Endothelial cell of umbilical vein (primary cell): Measurements from ENCODE around the gene CHST14. TPM values are rescaled to one million over a fixed set of nuclear protein-coding genes. Genes with fewer than 3 reads are reported as not detected.
A peak's percentile ranks its signal among the peaks of the same experiment; 100 is the strongest.

ENCODE experiments used
- BruUV-seq: library from RNA; stranded (reverse); fragments of 400-500 nt; replicated peaks from 2 replicates; lab custom pipeline; 2021; lab: Mats Ljungman, UMichigan
- CTCF ChIA-PET: fragments of 300-600, 350-600 bp; sonication (Branson Sonifier 250); formaldehyde crosslinking; loops from one replicate; lab custom pipeline; 2021; ENCODE audit warnings: antibody characterized with exemption, inconsistent platforms; lab: Charles Lee
- POLR2A ChIA-PET: fragments of 300-600, 350-600 bp; sonication (Branson Sonifier 250); formaldehyde crosslinking; loops from one replicate; lab custom pipeline; 2021; ENCODE audit warnings: antibody characterized with exemption, inconsistent platforms; lab: Charles Lee
- DNase-seq: peaks from one replicate; pipeline ENCODE4 v3.0.0-alpha.2; 2011; ENCODE audit warnings: low read depth, low spot score
- FAIRE-seq: peaks from 2 replicates; lab custom pipeline; 2011; peaks lifted over from hg19 to GRCh38; lab: Jason Lieb, UNC
- H2AFZ ChIP-seq: 2 replicates; pipeline ENCODE4 v1.6.0; 2012; ENCODE audit warnings: low read depth, low read length, control low read depth, inconsistent platforms
- H3K27ac ChIP-seq: 2 replicates; pipeline ENCODE4 v1.5.1; 2011; ENCODE audit warnings: low read depth, mild to moderate bottlenecking, control low read depth, low read length, moderate library complexity; ENCODE audit not compliant: insufficient read depth
- H3K27me3 ChIP-seq, 2 experiments: 2 replicates each; pipeline versions ENCODE4 v1.6.0 to v1.6.1; 2011; ENCODE audit warnings: low read length in 2 of 2, mixed read lengths in 1 of 2; ENCODE audit not compliant: control insufficient read depth in 2 of 2, insufficient read depth in 2 of 2
- H3K36me3 ChIP-seq, 2 experiments: 2 replicates in 1 of 2; 3 replicates in 1 of 2; pipeline ENCODE4 v1.5.1; 2011; ENCODE audit warnings: low read length in 2 of 2, mild to moderate bottlenecking in 1 of 2, moderate library complexity in 1 of 2; ENCODE audit not compliant: control insufficient read depth in 2 of 2, insufficient read depth in 2 of 2; ENCODE audit errors: extremely low read depth in 1 of 2
- H3K4me1 ChIP-seq: 3 replicates; pipeline ENCODE4 v1.5.1; 2011; ENCODE audit warnings: mild to moderate bottlenecking, low read length; ENCODE audit not compliant: control insufficient read depth, insufficient read depth; ENCODE audit errors: extremely low read depth
- H3K4me2 ChIP-seq: 2 replicates; pipeline ENCODE4 v1.6.1; 2011; ENCODE audit warnings: low read length, control low read depth, mixed read lengths; ENCODE audit not compliant: insufficient read depth
- H3K4me3 ChIP-seq, 3 experiments: fragments of 200-600 bp in 1 of 3; sonication (generic), shearing (Covaris generic) in 1 of 3; replicated peaks in 1 of 3; 2 replicates each; pipeline ENCODE4 v1.5.1; 2011 to 2016; ENCODE audit warnings: control low read depth in 3 of 3, low read length in 3 of 3, mild to moderate bottlenecking in 2 of 3, inconsistent platforms in 1 of 3, low read depth in 1 of 3, moderate library complexity in 1 of 3; ENCODE audit not compliant: insufficient read depth in 1 of 3
- H3K79me2 ChIP-seq: 2 replicates; pipeline ENCODE4 v1.6.0; 2012; ENCODE audit warnings: low read length, inconsistent platforms; ENCODE audit not compliant: control insufficient read depth, insufficient read depth
- H3K9ac ChIP-seq: replicated peaks from 2 replicates; pipeline ENCODE3; 2011; ENCODE audit warnings: low read length, control low read depth; ENCODE audit not compliant: insufficient read depth; ENCODE audit errors: extremely low read depth
- H3K9me1 ChIP-seq: replicated peaks from 3 replicates; pipeline ENCODE4 v1.6.0; 2011; ENCODE audit warnings: mild to moderate bottlenecking, low read length; ENCODE audit not compliant: control insufficient read depth, insufficient read depth; ENCODE audit errors: extremely low read depth
- H3K9me3 ChIP-seq: replicated peaks from 2 replicates; pipeline ENCODE4 v1.5.1; 2012; ENCODE audit warnings: low read length, inconsistent platforms; ENCODE audit not compliant: control insufficient read depth, insufficient read depth
- H4K20me1 ChIP-seq: replicated peaks from 2 replicates; pipeline ENCODE3; 2011; ENCODE audit warnings: mild to moderate bottlenecking, low read length; ENCODE audit not compliant: control insufficient read depth, insufficient read depth; ENCODE audit errors: extremely low read depth
- CTCF ChIP-seq, 2 donors: IDR thresholded peaks; 1 replicate in 1 of 2; 2 replicates in 1 of 2; pipeline ENCODE4 v1.5.1; 2011; ENCODE audit warnings: low read length in 2 of 2, mild to moderate bottlenecking in 2 of 2, moderate library complexity in 2 of 2, control low read depth in 1 of 2, inconsistent platforms in 1 of 2, low read depth in 1 of 2; ENCODE audit not compliant: insufficient read depth in 1 of 2; ENCODE audit errors: extremely low read depth in 1 of 2
- EZH2 ChIP-seq: IDR thresholded peaks from 2 replicates; pipeline ENCODE4 v1.6.1; 2012; ENCODE audit warnings: borderline replicate concordance, low read depth, mild to moderate bottlenecking, moderate library complexity, low read length, inconsistent platforms; ENCODE audit not compliant: severe bottlenecking
- FOS ChIP-seq: IDR thresholded peaks from 2 replicates; pipeline ENCODE4 v1.6.1; 2011; ENCODE audit warnings: mild to moderate bottlenecking, low read length, moderate library complexity, borderline replicate concordance; ENCODE audit not compliant: insufficient read depth
- GATA2 ChIP-seq: IDR thresholded peaks from 2 replicates; pipeline ENCODE4 v1.7.0; 2011; ENCODE audit warnings: low read depth, mild to moderate bottlenecking, moderate library complexity, mixed read lengths, low read length; ENCODE audit not compliant: insufficient read length, insufficient read depth
- JUN ChIP-seq: IDR thresholded peaks from 2 replicates; pipeline ENCODE4 v1.6.1; 2011; ENCODE audit warnings: borderline replicate concordance, low read depth; ENCODE audit not compliant: insufficient read length, insufficient read depth
- MYC ChIP-seq: IDR thresholded peaks from one replicate; pipeline ENCODE4 v1.6.1; 2011; ENCODE audit warnings: mild to moderate bottlenecking, low read depth, low read length
- POLR2A ChIP-seq: IDR thresholded peaks from 2 replicates; pipeline ENCODE4 v1.6.1; 2012; ENCODE audit warnings: low read depth, mild to moderate bottlenecking, control low read depth, low read length
- POLR2AphosphoS5 ChIP-seq: IDR thresholded peaks from 2 replicates; pipeline ENCODE4 v1.6.1; 2012; ENCODE audit warnings: low read depth, mild to moderate bottlenecking, control low read depth, low read length, moderate library complexity; ENCODE audit not compliant: insufficient read depth
- dilution Hi-C: fragments of 300-500 bp; cut with MboI; formaldehyde crosslinking; loops from one replicate; pipeline ENCODE4 v1.15.0; 2019; ENCODE audit warnings: low sequenced_read_pairs; ENCODE audit not compliant: extremely low pct_ligation_motif_present
- intact Hi-C: fragments of 100-400 bp; cut with micrococcal nuclease; formaldehyde crosslinking; loops from one replicate; pipeline ENCODE4 v1.10.0; 2022
- polyA plus RNA-seq, 4 experiments: library from polyadenylated mRNA; depleted of rRNA in 3 of 4; stranded (reverse) in 3 of 4; unstranded in 1 of 4; fragments of >200 nt; gene quantifications; 2 replicates each; pipeline versions ENCODE4 v1.2.1 to v1.2.3, GENCODE V29; 2011 to 2012; ENCODE audit warnings: missing spikeins in 1 of 4
- total RNA-seq: library from RNA; stranded (reverse); gene quantifications from 2 replicates; pipeline ENCODE4 v1.2.3, GENCODE V29; 2021
- TF ChIP-seq, protein P1 (sequence below): IDR thresholded peaks from 2 replicates; pipeline ENCODE4 v1.6.1; 2011; ENCODE audit not compliant: insufficient read depth, insufficient read length

The CHST14 gene
- total and polyA plus RNA-seq, 2 donors (not counting 3 experiments of a cell fraction or from before 2014, with no cell fraction given), result 35.1 to 49.2 TPM

DNA sequence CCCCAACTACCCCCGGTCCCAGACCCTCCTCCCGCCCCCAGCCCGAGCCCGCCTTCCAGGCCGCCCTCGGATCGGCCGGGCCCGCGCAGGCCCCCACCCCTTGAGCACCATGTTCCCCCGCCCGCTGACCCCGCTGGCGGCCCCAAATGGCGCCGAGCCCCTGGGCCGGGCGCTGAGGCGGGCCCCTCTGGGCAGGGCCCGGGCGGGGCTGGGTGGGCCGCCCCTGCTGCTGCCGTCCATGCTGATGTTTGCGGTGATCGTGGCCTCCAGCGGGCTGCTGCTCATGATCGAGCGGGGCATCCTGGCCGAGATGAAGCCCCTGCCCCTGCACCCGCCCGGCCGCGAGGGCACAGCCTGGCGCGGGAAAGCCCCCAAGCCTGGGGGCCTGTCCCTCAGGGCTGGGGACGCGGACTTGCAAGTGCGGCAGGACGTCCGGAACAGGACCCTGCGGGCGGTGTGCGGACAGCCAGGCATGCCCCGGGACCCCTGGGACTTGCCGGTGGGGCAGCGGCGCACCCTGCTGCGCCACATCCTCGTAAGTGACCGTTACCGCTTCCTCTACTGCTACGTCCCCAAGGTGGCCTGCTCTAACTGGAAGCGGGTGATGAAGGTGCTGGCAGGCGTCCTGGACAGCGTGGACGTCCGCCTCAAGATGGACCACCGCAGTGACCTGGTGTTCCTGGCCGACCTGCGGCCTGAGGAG lies 472 bp downstream of the CHST14 start:
- BruUV-seq, result no TSS peak
- ChIA-PET CTCF (no interaction called here), POLR2A (no interaction called here)
- Histone ChIP-seq H3K27me3 (no peaks in the 10 kb centered on the region), H3K4me2 (peak overlapping the region; percentile 40), H3K4me3 (peak overlapping the region; percentile 19 to 66 (median 64)), H3K36me3 (peaks cover 0 to 2% of the 10 kb centered on the region in 2 experiments), H3K9ac (peak overlapping the region; percentile 65), H2AFZ (peak overlapping the region; percentile 76), H3K9me3 (no peaks in the 10 kb centered on the region), H3K27ac (no peak overlapping the region), H3K4me1 (peaks cover 6% of the 10 kb centered on the region), H4K20me1 (no peaks in the 10 kb centered on the region), H3K79me2 (no peaks in the 10 kb centered on the region), H3K9me1 (no peaks in the 10 kb centered on the region)
- peak; percentile 41 for DNase-seq
- intact Hi-C loops (loop anchor here (2.0 kb wide), 2 partner anchors 30 to 36 kb away; partner anchors contain the start of gene BAHD1), dilution Hi-C loops (no loop called here)
- FAIRE-seq, result peak; percentile 31
- TF ChIP-seq EZH2 (no peak), JUN (no peak), MYC (no peak), CTCF (IDR thresholded peaks at IDR 0.05; ENCODE audit: extremely low read depth in 1 of 2, insufficient read depth in 1 of 2, low read depth in 1 of 2, low read length in 2 of 2) (no peak), FOS (no peak), POLR2AphosphoS5 (no peak), GATA2 (no peak), POLR2A (no peak)
- TF ChIP-seq, protein P1, sequence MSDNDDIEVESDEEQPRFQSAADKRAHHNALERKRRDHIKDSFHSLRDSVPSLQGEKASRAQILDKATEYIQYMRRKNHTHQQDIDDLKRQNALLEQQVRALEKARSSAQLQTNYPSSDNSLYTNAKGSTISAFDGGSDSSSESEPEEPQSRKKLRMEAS, result no peak
